ENCODE measurements around the gene NELFB. TPM values are rescaled to one million over a fixed set of nuclear protein-coding genes. Genes with fewer than 3 reads are reported as not detected.

The NELFB gene
- total RNA-seq, 1 experiment from 2014 or later = 72.6 TPM

DNA sequence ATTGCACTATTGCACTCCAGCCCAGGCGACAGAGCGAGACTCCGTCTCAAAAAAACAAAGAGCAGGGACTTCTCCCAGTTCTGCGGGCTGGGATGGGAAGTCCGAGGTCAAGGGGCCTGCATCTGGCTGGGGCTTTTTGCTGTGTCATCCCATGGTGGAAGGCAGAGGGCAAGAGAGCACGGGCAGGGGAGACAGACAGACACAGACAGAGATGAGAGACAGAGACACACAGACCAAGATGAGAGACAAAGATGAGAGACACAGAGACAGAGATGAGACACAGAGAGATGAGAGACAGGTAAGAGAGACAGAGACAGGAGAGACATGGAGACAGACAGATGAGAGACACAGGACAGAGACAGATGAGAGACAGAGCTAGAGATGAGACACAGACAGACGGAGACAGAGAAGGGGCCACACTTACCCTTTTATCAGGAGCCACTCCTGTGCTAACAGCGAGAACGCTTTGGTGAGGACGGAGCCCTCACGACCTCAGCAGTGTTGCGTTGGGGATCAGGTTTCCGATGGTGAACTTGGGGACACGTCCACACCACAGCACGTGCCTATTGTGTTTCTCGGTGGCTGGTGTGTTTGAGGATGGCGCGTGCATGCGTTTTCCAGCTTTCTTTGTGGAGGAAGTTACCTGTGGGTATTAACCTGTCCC is 13.5 kb downstream of the NELFB start:
- BruUV-seq (replicated peaks) = no TSS peak
- POLR2A ChIA-PET (ENCODE audit: low non-redundant PET) = interaction anchor here (0.6 kb wide), 1 partner anchor 70 kb away, joined by 3 read pairs; no protein-coding TSS in a partner anchor

GRCh38 chr9:137269231-137269772 is 14.2 kb downstream of the NELFB start:
- Histone ChIP-seq H3K36me3 (ENCODE audit: insufficient read depth, low read length, poor library complexity, severe bottlenecking) (peaks cover 30% of the 10 kb centered on the region), H3K4me3 (ENCODE audit: low read depth, low read length, poor library complexity, severe bottlenecking) (no peak overlapping the region), H3K9me3 (ENCODE audit: low read depth, low read length, poor library complexity, severe bottlenecking) (no peaks in the 10 kb centered on the region), H3K27me3 (replicated peaks; ENCODE audit: insufficient read depth, low read depth, low read length, poor library complexity) (no peaks in the 10 kb centered on the region), H3K27ac (ENCODE audit: low read depth, low read length, poor library complexity, severe bottlenecking) (no peak overlapping the region), H3K4me1 (ENCODE audit: insufficient read depth, low read length, poor library complexity, severe bottlenecking) (no peaks in the 10 kb centered on the region)
- DNase-seq (ENCODE audit: low spot score) = no peak
- TF ChIP-seq CTCF (conservative IDR thresholded peaks at IDR 0.05; ENCODE audit: low read depth, low read length) (no peak), EZH2 (IDR thresholded peaks at IDR 0.05; ENCODE audit: borderline replicate concordance, low read depth, low read length, poor library complexity, severe bottlenecking) (no peak)
- intact Hi-C loops (cut with micrococcal nuclease; ENCODE audit: unreplicated experiment) = no loop called here
- ChIA-PET CTCF (no interaction called here), POLR2A (ENCODE audit: low non-redundant PET) (interaction anchor here (0.6 kb wide), 1 partner anchor 69 kb away, joined by 3 read pairs; no protein-coding TSS in a partner anchor)
- no TSS peak for BruUV-seq (replicated peaks)

More for the DNA sequence above, 13.5 kb downstream of the NELFB start:
- Histone ChIP-seq H3K9me3 (ENCODE audit: low read depth, low read length, poor library complexity, severe bottlenecking) (no peaks in the 10 kb centered on the region), H3K4me1 (ENCODE audit: insufficient read depth, low read length, poor library complexity, severe bottlenecking) (no peaks in the 10 kb centered on the region), H3K4me3 (ENCODE audit: low read depth, low read length, poor library complexity, severe bottlenecking) (no peak overlapping the region), H3K36me3 (ENCODE audit: insufficient read depth, low read length, poor library complexity, severe bottlenecking) (peaks cover 36% of the 10 kb centered on the region), H3K27ac (ENCODE audit: low read depth, low read length, poor library complexity, severe bottlenecking) (no peak overlapping the region), H3K27me3 (replicated peaks; ENCODE audit: insufficient read depth, low read depth, low read length, poor library complexity) (no peaks in the 10 kb centered on the region)
- CTCF ChIA-PET = no interaction called here
- intact Hi-C loops (cut with micrococcal nuclease; ENCODE audit: unreplicated experiment) = no loop called here
- DNase-seq (ENCODE audit: low spot score) = no peak
- no peak for TF ChIP-seq EZH2 (IDR thresholded peaks at IDR 0.05; ENCODE audit: borderline replicate concordance, low read depth, low read length, poor library complexity, severe bottlenecking)
- no peak for TF ChIP-seq CTCF (conservative IDR thresholded peaks at IDR 0.05; ENCODE audit: low read depth, low read length)

- CTCF ChIA-PET = no interaction called here
- no peak for DNase-seq (ENCODE audit: low spot score)
- Histone ChIP-seq H3K27ac (ENCODE audit: low read depth, low read length, poor library complexity, severe bottlenecking) (no peak overlapping the region), H3K4me3 (ENCODE audit: low read depth, low read length, poor library complexity, severe bottlenecking) (no peak overlapping the region), H3K36me3 (ENCODE audit: insufficient read depth, low read length, poor library complexity, severe bottlenecking) (peaks cover 25% of the 10 kb centered on the region), H3K9me3 (ENCODE audit: low read depth, low read length, poor library complexity, severe bottlenecking) (no peaks in the 10 kb centered on the region), H3K4me1 (ENCODE audit: insufficient read depth, low read length, poor library complexity, severe bottlenecking) (no peaks in the 10 kb centered on the region), H3K27me3 (replicated peaks; ENCODE audit: insufficient read depth, low read depth, low read length, poor library complexity) (no peaks in the 10 kb centered on the region)
- no TSS peak for BruUV-seq (replicated peaks)
- intact Hi-C loops (cut with micrococcal nuclease; ENCODE audit: unreplicated experiment) = no loop called here
- POLR2A ChIA-PET (ENCODE audit: low non-redundant PET) = no interaction called here
- no peak for TF ChIP-seq CTCF (conservative IDR thresholded peaks at IDR 0.05; ENCODE audit: low read depth, low read length)
- no peak for TF ChIP-seq EZH2 (IDR thresholded peaks at IDR 0.05; ENCODE audit: borderline replicate concordance, low read depth, low read length, poor library complexity, severe bottlenecking)
Observed at GRCh38 chr9:137270929-137271695, 16.0 kb downstream of the NELFB start.
